Measurements from ENCODE around the gene KCNQ2.
A peak's percentile ranks its signal among the peaks of the same experiment; 100 is the strongest.

Gene KCNQ2

GRCh38 chr20:63471981-63472831 lies at the start of gene KCNQ2:
KCNQ2 (minus strand) TSS chr20:63472655; CDS start chr20:63472463, 192 bp downstream.
- no peak within 1 kb of the TSS for H3K4me3 ChIP-seq (ENCODE audit: low read length)
- no peak for TF ChIP-seq CTCF (conservative IDR thresholded peaks at IDR 0.05; ENCODE audit: low read length)
- DNase-seq (ENCODE audit: low read depth), result no peak

- DNase-seq (ENCODE audit: low read depth), result no peak
- H3K4me3 ChIP-seq (ENCODE audit: low read length), result peak overlapping the region; percentile 86
Observed at GRCh38 chr20:63521602-63522001, 49.1 kb upstream of the KCNQ2 start.

GRCh38 chr20:63520934-63521601 lies 48.6 kb upstream of the KCNQ2 start:
- H3K4me3 ChIP-seq (ENCODE audit: low read length), result peak overlapping the region; percentile 86
- no peak; the same call in 1 of the 2 replicates for TF ChIP-seq CTCF (conservative IDR thresholded peaks at IDR 0.05; ENCODE audit: low read length)
- DNase-seq (ENCODE audit: low read depth), result peak; percentile 62

More at GRCh38 chr20:63521602-63522001, 49.1 kb upstream of the KCNQ2 start:
- TF ChIP-seq CTCF (conservative IDR thresholded peaks at IDR 0.05; ENCODE audit: low read length), result no peak

GRCh38 chr20:63520504-63520933 lies 48.1 kb upstream of the KCNQ2 start, which contains the start of gene PPDPF:
PPDPF (plus strand) TSS chr20:63520765; CDS start chr20:63521309, 544 bp downstream.
- DNase-seq (ENCODE audit: low read depth), result peak; percentile 74
- TF ChIP-seq CTCF (conservative IDR thresholded peaks at IDR 0.05; ENCODE audit: low read length), result no peak
- H3K4me3 ChIP-seq (ENCODE audit: low read length), result peak within 1 kb of the TSS; percentile 86

- peak; percentile 45 for DNase-seq (ENCODE audit: low read depth)
- TF ChIP-seq CTCF (conservative IDR thresholded peaks at IDR 0.05; ENCODE audit: low read length), result peak; percentile 34
Observed at GRCh38 chr20:63519668-63520503, 47.4 kb upstream of the KCNQ2 start.

GRCh38 chr20:63518946-63519667 lies 46.7 kb upstream of the KCNQ2 start:
- H3K4me3 ChIP-seq (ENCODE audit: low read length), result peak overlapping the region; percentile 69
- no peak for TF ChIP-seq CTCF (conservative IDR thresholded peaks at IDR 0.05; ENCODE audit: low read length)
- no peak for DNase-seq (ENCODE audit: low read depth)

More at GRCh38 chr20:63519668-63520503, 47.4 kb upstream of the KCNQ2 start:
- peak overlapping the region; percentile 69 for H3K4me3 ChIP-seq (ENCODE audit: low read length)

All from AG10803 (cell line).